GM19240 (cell line): ENCODE results near the gene P2RX5.

Experiments
- DNase-seq: peaks from one replicate; pipeline ENCODE4 v3.0.0; 2011; ENCODE audit warnings: low spot score; ENCODE audit not compliant: insufficient read length

Gene P2RX5

GRCh38 chr17:3626831-3627768 lies 68.9 kb downstream of the P2RX5 start:
- DNase-seq: no peak
